GM19240 (cell line): Measurements from ENCODE around the gene VDAC2.

ENCODE experiments used
- DNase-seq: peaks from one replicate; pipeline ENCODE4 v3.0.0; 2011; ENCODE audit warnings: low spot score; ENCODE audit not compliant: insufficient read length

The VDAC2 gene

DNA sequence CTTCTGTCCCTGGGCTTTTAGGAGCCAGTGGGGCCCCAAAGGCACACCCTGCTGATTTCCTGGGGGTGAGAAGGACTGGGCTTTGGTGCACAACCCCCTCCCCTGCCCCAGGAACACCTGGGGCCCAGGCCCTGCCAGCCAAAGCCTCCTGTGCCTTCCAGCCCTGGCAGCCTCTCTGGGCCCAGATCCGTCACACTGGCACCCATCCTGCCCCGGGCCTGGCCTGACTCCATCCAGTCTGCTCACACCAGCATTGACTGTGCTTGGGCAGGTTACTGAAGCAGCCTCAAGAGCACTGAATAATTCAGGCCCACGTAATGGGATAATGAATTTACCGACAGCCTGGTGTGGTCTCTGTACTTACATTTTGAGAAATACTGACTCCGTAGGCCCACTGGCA is 37.2 kb downstream of the VDAC2 start:
- DNase-seq, result no peak

DNA sequence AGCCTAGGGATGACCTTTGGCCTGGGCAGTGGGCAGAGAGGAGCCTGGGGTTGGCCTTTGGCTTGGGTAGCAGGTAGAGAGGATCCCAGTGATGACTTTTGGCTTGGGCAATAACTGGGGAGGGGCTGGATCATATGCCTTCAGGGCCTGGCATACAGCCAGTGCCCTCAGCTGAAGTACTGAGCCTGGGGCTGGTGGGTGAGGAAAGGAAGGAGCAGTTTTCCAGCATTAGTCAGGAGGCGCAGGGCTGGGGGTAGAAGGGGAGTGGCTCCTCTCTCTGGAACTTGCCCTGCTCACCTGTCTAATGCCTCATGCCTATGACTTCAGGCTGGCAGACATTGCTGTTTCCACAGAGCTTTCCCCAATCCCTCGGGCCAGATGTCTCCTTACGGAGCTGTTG is 40.3 kb downstream of the VDAC2 start:
- DNase-seq, result no peak

DNA sequence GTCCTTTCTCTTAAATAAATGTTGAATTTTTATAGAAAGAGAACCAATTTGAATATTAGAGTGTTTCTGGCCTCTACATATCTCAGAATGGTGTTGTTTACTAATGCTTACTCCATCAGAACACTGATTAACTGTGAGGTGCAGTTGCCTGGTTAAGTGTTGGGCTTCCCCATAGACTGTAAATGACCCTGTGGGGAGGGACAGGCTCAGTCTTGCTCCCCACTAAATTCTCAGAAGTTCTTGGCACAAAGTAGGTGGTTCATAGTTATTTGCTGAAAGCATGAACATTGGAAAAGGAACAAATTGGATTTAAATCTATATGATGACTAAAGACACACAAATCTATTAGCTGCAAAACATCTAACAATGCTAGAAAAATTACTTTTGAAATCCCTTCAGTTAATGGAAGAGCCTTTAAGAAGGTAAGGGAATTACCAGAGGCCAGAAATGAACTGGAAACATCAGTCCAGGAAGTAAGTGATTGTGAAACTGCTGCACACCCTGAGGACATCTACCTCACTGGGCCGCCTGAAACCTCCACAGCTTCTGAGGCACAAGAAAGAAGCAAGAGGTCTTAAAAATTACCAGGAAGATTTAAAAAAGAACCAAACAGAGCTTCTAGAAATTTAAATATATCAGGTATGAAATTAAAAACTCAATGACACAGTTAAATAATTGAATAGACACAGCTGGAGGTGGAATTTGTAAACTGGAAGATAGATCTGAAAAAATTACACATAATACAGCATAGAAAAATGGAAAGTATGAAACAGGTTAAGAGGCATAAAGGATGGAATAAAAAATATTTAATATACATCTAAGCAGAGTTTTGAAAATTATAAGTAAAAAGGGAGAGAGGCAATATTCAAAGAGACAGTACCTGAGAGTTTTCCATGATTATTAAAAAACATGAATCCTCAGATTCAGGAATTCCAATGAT is 43.0 kb downstream of the VDAC2 start:
- no peak for DNase-seq

DNA sequence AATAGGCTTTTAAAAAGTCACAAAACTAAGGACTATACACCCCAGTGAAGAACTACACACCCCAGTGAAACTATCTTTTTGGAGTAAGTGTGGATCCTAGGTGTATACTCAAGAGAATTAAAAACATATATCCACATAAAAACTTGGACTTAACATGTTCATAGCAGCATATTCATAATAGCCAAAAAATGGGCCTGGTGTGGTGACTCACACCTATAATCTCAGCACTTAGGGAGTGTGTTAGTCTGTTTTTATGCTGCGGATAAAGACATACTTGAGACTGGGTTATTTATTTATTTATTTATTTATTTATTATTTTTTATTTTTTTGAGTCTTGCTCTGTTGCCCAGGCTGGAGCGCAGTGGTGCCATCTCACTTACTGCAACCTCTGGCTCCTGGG is 44.1 kb downstream of the VDAC2 start:
- DNase-seq, result no peak

DNA sequence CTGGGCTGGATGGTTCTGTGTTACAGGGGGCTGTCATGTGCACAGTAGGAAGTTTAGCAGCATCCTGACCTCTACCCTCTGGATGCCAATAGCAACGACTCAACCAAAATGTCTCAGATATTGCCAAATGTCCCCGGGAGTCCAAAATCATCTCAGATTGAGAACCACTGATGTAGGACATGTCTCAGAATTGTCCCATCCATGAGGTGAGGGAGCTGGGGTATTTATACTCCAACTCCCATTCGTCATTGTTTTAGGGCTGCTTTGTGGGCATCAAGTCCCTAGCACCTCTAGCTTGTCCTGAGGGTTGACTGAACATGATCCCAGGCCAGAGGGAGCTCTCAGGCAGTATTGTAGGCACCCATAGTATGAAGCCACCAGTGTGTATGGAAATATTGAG is 50.4 kb downstream of the VDAC2 start:
- no peak for DNase-seq

DNA sequence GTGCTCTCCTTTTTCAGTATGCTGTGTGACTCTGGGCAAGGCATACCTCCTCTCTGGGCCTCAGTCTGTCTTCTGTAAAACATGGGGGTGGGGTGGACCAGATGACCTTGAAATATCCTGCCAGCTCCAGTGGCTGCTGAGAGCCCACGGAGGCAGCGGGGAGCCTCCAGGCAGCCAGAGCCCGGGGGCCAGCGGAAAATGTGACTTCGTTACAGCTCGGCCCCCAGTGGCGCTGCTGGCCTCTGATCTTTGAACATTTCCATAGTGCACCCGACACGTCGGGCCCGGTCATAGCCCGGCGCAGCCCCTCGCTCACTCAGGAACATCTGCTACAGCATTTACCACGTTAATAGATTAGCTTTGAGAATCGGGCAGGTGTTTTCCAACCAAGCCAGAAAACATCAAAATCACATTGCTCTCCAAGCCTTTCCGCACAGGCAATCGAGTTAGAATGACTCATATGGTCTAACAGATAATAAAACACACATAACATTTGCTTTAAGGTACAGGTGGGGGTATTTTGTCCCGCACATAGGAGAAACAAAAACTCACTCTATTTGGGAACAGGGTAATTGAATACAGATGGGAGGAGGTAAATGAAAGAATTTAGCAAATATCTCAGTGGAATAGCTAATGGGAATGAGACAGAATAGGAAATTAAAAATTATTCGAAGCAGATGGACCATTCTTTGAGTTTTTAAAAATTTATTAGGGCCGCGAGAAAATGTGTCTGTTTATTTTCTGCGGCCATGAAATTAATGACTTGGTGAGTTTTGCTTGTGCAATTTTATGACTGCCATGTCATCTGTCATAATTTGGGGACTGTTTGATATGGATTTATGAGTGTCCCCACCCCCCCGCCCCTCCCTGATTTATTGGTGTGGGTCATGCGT is 51.5 kb downstream of the VDAC2 start:
- DNase-seq, result no peak

DNA sequence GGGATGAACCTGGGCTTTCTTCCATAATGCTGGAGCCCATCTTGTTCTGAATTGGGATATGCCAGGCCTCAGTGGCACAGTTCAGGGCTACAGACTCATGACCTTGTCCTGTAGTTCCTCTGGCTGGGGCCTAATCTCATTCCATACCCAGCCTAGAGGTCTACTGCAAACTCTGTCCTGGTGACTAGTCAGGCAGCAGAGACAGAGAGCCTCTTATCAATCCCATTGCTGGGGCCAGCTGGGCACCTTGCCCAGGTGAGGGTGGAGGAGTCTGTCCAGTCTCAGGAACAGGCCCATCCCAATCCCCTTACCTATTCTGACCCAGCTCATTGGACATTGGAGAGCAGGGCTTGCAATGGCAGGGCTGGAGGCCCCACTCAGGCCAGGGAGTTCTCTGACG is 53.2 kb downstream of the VDAC2 start:
- no peak for DNase-seq

DNA sequence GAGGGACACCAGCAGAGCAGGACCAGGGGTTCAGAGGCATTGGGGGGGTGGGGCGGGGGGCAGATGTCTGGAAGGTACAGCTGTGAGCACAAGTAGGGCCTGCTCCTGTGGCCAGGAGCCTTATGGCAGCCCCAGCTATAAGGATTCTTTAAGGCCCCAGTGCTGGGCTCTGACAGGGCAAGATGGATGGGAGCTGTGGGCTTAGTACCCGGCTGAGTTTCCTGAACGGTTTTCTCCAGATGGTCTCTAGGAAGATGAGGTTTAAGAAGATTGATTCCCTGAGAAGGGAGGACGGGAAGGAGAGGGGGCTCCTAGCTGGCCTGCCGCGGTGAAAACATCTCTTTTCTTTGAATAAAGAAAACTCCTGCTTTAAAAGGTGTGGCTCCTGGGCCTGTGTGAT is 55.3 kb downstream of the VDAC2 start:
- no peak for DNase-seq

DNA sequence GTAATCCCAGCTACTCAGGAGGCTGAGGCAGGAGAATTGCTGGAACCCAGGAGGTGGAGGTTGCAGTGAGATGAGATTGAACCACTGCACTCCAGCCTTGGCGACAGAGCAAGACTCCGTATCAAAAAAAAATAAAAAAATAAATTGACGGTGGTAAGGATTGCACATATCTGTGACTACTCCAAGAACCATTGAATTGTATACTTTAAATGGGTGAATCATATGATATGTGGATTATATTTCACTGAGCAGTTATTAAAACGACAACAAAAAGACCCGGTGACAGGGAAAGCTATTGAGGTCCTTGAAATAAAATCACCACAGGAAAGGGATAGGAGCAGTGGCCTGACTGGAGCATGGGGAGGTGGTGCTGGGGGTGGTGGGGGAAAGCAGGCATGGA is 56.3 kb downstream of the VDAC2 start:
- no peak for DNase-seq

DNA sequence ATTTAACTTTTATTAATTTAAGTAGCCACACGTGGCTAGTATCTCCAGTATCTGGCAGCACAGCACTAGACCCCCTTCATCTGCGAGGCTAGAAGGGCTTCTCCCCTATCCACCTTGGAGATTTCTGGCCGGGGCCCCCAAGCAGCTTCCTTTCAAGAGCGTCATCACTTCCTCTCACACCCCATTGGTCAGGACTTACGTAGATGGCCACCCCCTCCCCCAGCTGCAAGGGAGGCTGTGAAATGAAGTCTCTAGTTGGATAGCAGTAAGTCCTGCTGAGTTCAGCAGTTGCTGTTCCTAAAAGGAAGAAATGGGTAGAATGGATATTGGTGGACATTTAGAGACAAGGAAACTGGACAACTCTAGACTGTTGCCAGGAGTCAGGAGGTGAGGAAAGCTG is 59.0 kb downstream of the VDAC2 start:
- DNase-seq, result no peak

DNA sequence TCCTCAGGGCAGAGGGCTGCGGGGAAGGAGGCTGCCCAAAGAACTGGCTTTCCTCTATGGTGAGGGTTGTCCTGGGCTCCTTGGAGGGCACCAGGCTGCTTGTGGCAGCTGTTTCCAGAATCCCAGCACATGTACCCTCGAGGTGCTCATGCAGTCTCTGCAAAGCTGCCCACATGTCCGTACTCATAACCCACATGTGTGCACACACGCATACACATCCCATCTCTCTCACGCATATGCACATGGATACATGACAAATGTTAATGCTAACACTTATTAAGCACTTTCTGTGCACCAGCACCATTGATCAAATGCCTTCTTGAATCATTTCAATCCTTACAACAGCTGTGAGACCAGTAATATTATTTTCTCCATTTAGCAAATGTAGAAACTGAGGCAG is 61.5 kb downstream of the VDAC2 start:
- no peak for DNase-seq

DNA sequence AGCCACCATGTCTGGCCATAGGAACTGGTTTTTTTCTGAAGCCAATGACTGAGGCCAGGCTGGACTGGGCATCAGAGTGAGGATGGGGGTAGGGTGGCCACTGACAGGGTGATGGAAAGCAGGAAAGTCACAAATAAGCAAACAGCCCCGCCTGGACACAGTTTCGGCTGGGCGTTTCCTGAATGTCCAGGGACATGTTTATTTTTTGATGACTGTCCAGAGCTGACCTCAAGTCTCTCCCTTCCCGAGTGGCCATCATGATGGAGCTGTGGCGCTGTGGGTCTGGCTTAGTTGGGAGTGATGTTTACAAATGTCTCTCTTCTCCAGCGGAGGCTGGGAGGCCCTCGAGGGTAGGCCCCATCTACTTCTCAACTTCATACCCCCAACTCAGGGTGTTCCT is 62.3 kb downstream of the VDAC2 start:
- DNase-seq, result no peak

DNA sequence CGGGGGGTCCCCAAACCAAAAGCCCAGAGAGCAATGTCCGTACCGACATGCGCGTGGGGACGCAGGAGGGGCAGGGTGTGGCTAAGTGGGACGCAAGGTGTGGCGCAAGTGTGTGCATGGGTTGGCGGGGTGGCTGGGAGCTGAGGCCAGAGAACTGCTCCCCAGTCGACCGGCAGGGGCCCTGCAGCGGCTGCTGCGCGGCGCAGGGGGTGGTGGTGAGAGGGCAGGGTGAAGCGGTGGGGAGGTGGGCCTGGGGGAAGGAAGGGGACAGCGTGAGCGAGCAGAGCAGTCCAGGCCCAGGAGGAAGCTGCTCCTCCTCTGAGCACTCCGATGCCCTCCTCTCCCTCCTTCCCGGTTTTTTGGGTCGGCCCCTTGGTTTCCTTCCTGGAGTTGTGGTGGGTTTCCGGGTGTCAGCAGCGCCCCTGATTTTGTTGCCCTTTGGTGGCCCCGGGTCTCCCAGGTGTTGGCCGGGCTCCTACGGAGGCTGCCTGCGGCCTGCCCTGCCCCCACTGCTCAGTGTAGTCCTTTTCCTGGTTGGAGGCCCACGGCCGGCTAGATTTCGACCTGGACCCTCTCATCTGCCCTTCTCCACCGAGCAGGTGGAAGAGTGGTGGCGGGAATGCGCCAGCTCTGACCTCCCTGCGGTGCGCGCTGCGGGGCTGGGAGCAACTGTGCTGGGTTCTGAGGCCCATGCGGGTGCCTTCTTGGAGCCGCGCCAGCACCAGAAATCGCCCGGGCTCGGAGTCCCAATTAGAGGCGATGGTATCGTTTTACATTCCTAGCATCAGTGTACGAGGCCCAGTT is 65.7 kb downstream of the VDAC2 start:
- DNase-seq, result no peak

DNA sequence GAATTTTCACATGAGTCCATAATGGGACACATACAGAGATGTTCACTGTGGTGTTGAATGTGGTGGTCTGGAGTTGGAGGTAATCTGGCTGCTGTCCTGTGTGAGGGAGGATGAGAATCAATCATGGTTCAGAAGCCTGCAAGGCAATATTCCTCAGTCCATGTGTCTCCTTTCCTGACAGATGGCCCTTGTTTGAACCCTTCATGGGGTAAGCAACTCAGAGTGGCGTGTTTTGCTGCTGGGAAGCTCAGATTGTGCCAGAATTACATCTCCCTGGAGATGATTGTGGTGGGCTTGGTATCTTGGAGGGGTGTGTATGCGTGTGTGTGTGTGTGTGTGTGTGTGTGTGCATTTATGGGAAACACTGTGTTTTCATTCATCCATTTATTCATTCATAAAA is 69.6 kb downstream of the VDAC2 start:
- DNase-seq, result no peak
